Adrenal gland (tissue), 12 donors: ENCODE results near the gene HOXA10. TPM values are rescaled to one million over a fixed set of nuclear protein-coding genes. Genes with fewer than 3 reads are reported as not detected.

Experiments used
- DNase-seq, 7 donors: peaks; one replicate each; pipeline ENCODE4 v3.0.0-alpha.2; 2019 to 2020
- H3K27ac ChIP-seq, 5 donors: fragments of 200-600 bp; sonication (generic) in 4 of 5; 1 replicate in 3 of 5; 2 replicates in 2 of 5; pipeline versions ENCODE4 v1.5.1 to v1.8.0; 2016 to 2020; ENCODE audit warnings: mild to moderate bottlenecking in 1 of 5
- H3K27me3 ChIP-seq: fragments of 200-600 bp; 2 replicates; pipeline ENCODE4 v1.8.0; 2021
- H3K36me3 ChIP-seq, 2 donors: fragments of 200-600 bp; replicated peaks in 1 of 2; 1 replicate in 1 of 2; 2 replicates in 1 of 2; pipeline versions ENCODE4 v1.5.1 to v1.8.0; 2018 to 2022
- H3K4me1 ChIP-seq, 2 donors: fragments of 200-600 bp; replicated peaks in 1 of 2; 1 replicate in 1 of 2; 2 replicates in 1 of 2; pipeline versions ENCODE4 v1.5.1 to v1.8.0; 2018 to 2021
- H3K4me3 ChIP-seq, 4 donors: fragments of 200-600 bp; sonication (generic) in 3 of 4; one replicate each; pipeline ENCODE4 v1.5.1; 2016 to 2018
- H3K9me3 ChIP-seq, 3 donors: fragments of 200-600 bp; sonication (generic) in 1 of 3; replicated peaks in 1 of 3; 1 replicate in 2 of 3; 2 replicates in 1 of 3; pipeline versions ENCODE4 v1.5.1 to v1.8.0; 2016 to 2021
- CTCF ChIP-seq, 6 experiments: fragments of 450-650 bp in 4 of 6; fragments of 200-600 bp in 2 of 6; sonication (generic) in 1 of 6; IDR thresholded peaks; 1 replicate in 5 of 6; 2 replicates in 1 of 6; pipeline versions ENCODE4 v1.5.1 to v1.8.0; 2016 to 2021; ENCODE audit warnings: antibody characterized with exemption in 6 of 6, mild to moderate bottlenecking in 2 of 6, moderate library complexity in 1 of 6
- POLR2A ChIP-seq, 2 donors: fragments of 450-650 bp; IDR thresholded peaks; one replicate each; pipeline ENCODE4 v1.6.1; 2017; ENCODE audit warnings: antibody characterized with exemption in 2 of 2, mild to moderate bottlenecking in 2 of 2, moderate library complexity in 1 of 2
- WGBS, 4 donors: extraction: QIAGEN DNeasy Blood & Tissue Kit in 2 of 4; methylation state at CpG; one replicate each; pipeline versions ENCODE4 v1.1.5 to v1.1.7; 2013 to 2017; 5-methylcytosine and 5-hydroxymethylcytosine counted together
- intact Hi-C, 2 donors: fragments of 100-400 bp; cut with DNase I; formaldehyde crosslinking; loops; one replicate each; pipeline versions ENCODE4 v1.14.1 to v1.15.0; 2022 to 2023
- microRNA counts, 2 donors: library from miRNA; unstranded; fragments of <30 nt; microRNA quantifications; one replicate each; lab custom pipeline; 2016
- microRNA-seq, 3 donors: library from miRNA; unstranded; fragments of <30 nt; microRNA quantifications; one replicate each; pipeline ENCODE4, GENCODE V29; 2017 to 2020
- polyA plus RNA-seq, 3 donors: library from polyadenylated mRNA; stranded (reverse); fragments of 200-250 nt in 2 of 3; fragments of 350-450 nt in 1 of 3; fragmentation: Illumina TruSeq in 1 of 3; extraction: RNeasy Lipid Tissue Mini Kit (QIAGEN cat#74804) in 1 of 3; gene quantifications; one replicate each; pipeline ENCODE4 v1.2.3, GENCODE V29; 2013 to 2014
- small RNA-seq, 2 donors: library from RNA; depleted of rRNA; stranded (forward); fragments of <200 nt; gene quantifications; one replicate each; pipeline ENCODE3, GENCODE V24; 2016
- total RNA-seq, 9 donors: library from RNA; depleted of rRNA in 4 of 9; stranded (reverse); fragments of >200 nt in 4 of 9; fragments of 120-200 nt in 1 of 9; fragmentation: NEBNext Ultra II Directional in 1 of 9; extraction: Animal tissue kit (Norgen Biotek cat#: 25700) in 1 of 9; gene quantifications; one replicate each; pipeline versions ENCODE4 v1.1.0 to v1.2.4, GENCODE V29; 2013 to 2023
- donor health status: healthy with polysubstance abuse.
- donor health status: Bipolar disorder and iron deficiency.
- donor health status: DM: yes; HTN: yes; CAD: no.
- donor health status: DM: no; HTN: no; CAD: no.
- donor health status: DM: no; HTN: no; CAD: no.
- donor health status: DM: yes; HTN: yes; CAD: no.

The HOXA10 gene
- total and polyA plus RNA-seq, 12 donors, result 0.11 to 14.7 (median 11.3) TPM

DNA sequence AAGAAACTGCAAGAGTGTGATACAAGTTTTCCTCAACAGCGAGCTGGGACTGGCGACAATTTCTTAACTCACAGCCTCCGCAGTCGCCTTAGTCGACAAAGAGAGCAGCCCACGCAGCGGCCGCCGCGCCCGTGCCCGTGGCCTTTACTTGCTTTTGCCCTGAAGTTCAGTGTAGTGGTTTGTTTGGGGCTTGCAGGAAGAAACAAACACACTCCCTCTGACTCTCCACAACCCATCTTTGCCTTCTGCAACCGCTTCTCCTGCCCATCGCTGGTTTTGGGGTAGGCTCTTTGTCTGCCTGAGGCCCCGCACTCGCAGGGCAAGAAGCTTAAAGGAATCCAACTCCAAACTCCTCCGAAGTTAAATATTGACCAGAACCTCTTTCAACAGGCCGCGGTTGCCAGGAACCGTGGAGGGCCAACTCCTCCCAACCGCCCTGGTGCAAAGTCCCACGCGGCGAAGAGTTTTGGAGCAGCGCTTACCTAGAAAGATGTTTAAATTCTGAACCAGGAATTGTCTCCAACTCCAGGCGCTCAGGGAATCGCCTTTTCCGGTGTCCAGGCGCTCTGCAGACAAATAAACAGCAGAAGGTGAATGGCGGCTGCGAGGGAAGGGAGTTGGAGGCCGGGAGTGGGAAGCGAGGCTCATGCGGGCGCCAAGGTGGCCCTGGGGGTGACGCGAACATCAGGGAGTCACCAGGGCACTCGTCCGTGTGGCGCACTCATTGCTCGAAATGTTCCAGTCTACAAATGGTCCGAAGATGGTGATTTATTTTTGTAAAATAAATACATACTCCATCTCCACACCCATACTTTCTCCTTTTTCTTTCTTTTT, 51.8 kb downstream of the HOXA10 start:
- Histone ChIP-seq H3K27ac (peak overlapping the region in 2 of 5 donors; percentile 69 to 90), H3K9me3 (no peaks in the 10 kb centered on the region), H3K4me1 (peaks cover 0 to 21% of the 10 kb centered on the region in 2 donors), H3K4me3 (peak overlapping the region in 1 of 4 donors; percentile 20), H3K27me3 (no peaks in the 10 kb centered on the region), H3K36me3 (no peaks in the 10 kb centered on the region)
- peak in 3 of 7 donors; percentile 15 to 53 (median 38) for DNase-seq
- WGBS, 4 donors, result 67 to 71% (median 70%) methylated on average over 40 to 42 of the region's 42 CpGs
- intact Hi-C loops, result no loop called here
- TF ChIP-seq POLR2A (IDR thresholded peaks at IDR 0.05), result no peak
- no peak for TF ChIP-seq CTCF (IDR thresholded peaks at IDR 0.05)

GRCh38 chr7:27121684-27122076, 52.4 kb downstream of the HOXA10 start:
- no peak for DNase-seq
- 73 to 78% (median 75%) methylated on average over 7 of the region's 7 CpGs for WGBS, 4 donors
- Histone ChIP-seq H3K4me3 (peak overlapping the region in 1 of 4 donors; percentile 20), H3K27ac (peak overlapping the region in 2 of 5 donors; percentile 69 to 90), H3K36me3 (no peaks in the 10 kb centered on the region), H3K27me3 (no peaks in the 10 kb centered on the region), H3K9me3 (no peaks in the 10 kb centered on the region), H3K4me1 (peaks cover 0 to 15% of the 10 kb centered on the region in 2 donors)
- no peak for TF ChIP-seq POLR2A (IDR thresholded peaks at IDR 0.05)
- TF ChIP-seq CTCF (IDR thresholded peaks at IDR 0.05), result no peak
- intact Hi-C loops, result no loop called here

MicroRNA genes within 50 kb of the gene (microRNA counts, 767-probe panel; counts per million panel counts)
- microRNA hsa-miR-196b-5p (lab: Ali Mortazavi, UCI), result 0 counts per million in 2 donors

Small RNA genes within 50 kb of the gene (microRNA-seq; reads per million reads assigned to microRNA genes)
- gene MIR196B, result 316 to 626 (median 352) reads per million in 3 donors

Small RNA genes within 50 kb of the gene (small RNA-seq; reads per million reads assigned to genes)
- 0 reads per million in 2 donors for gene AC004080.5
- 0 reads per million in 2 donors for gene RF02140
- gene RF02141, result 0 reads per million in 2 donors

Other genes with a start within 250 kb of the HOXA10 start
- 1 to 10 TPM in 3 of 9 donors, under 1 TPM in 5, not detected in 1; 0.18 to 4.4 (median 0.90) TPM for gene HOXA1, start 78.3 kb downstream of the HOXA10 start, total RNA-seq
- under 1 TPM; 0.30 to 0.97 (median 0.32) TPM for gene HOXA1, start 78.3 kb downstream of the HOXA10 start, polyA plus RNA-seq
- 1 to 10 TPM in 6 of 9 donors, under 1 TPM in 2, not detected in 1; 0.41 to 5.7 (median 1.2) TPM for gene HOXA2, start 71.6 kb downstream of the HOXA10 start, total RNA-seq
- 1 to 10 TPM; 1.2 to 2.8 (median 2.0) TPM for gene HOXA2, start 71.6 kb downstream of the HOXA10 start, polyA plus RNA-seq
- 10 to 100 TPM in 1 of 9 donors, 1 to 10 TPM in 8; 3.3 to 10.9 (median 5.1) TPM for gene HOXA4, start 43.6 kb downstream of the HOXA10 start, total RNA-seq
- 10 to 100 TPM in 2 of 3 donors, 1 to 10 TPM in 1; 9.3 to 12.6 (median 11.3) TPM for gene HOXA4, start 43.6 kb downstream of the HOXA10 start, polyA plus RNA-seq
- gene HOXA5, start 30.6 kb downstream of the HOXA10 start, total RNA-seq, result 100 to 1,000 TPM in 1 of 9 donors, 10 to 100 TPM in 8; 39.2 to 132 (median 64.3) TPM
- 10 to 100 TPM; 21.8 to 42.0 (median 25.9) TPM for gene HOXA5, start 30.6 kb downstream of the HOXA10 start, polyA plus RNA-seq
- gene HOXA6, start 26.5 kb downstream of the HOXA10 start, total RNA-seq, result 10 to 100 TPM in 7 of 9 donors, 1 to 10 TPM in 2; 6.7 to 27.2 (median 16.1) TPM
- gene HOXA6, start 26.5 kb downstream of the HOXA10 start, polyA plus RNA-seq, result 1 to 10 TPM; 1.3 to 5.6 (median 1.4) TPM
- 10 to 100 TPM in 2 of 9 donors, 1 to 10 TPM in 7; 2.3 to 32.7 (median 4.0) TPM for gene HOXA3, start 21.7 kb downstream of the HOXA10 start, total RNA-seq
- gene HOXA3, start 21.7 kb downstream of the HOXA10 start, polyA plus RNA-seq, result 1 to 10 TPM; 1.0 to 3.7 (median 2.8) TPM
- 10 to 100 TPM in 8 of 9 donors, 1 to 10 TPM in 1; 7.9 to 39.1 (median 23.4) TPM for gene HOXA7, start 17.6 kb downstream of the HOXA10 start, total RNA-seq
- 10 to 100 TPM in 2 of 3 donors, 1 to 10 TPM in 1; 9.7 to 25.3 (median 12.4) TPM for gene HOXA7, start 17.6 kb downstream of the HOXA10 start, polyA plus RNA-seq
- gene HOXA9, start 8.8 kb downstream of the HOXA10 start, total RNA-seq, result 10 to 100 TPM in 6 of 9 donors, 1 to 10 TPM in 3; 2.6 to 20.1 (median 12.4) TPM
- 10 to 100 TPM in 1 of 3 donors, 1 to 10 TPM in 2; 2.7 to 26.7 (median 4.4) TPM for gene HOXA9, start 8.8 kb downstream of the HOXA10 start, polyA plus RNA-seq
- 1 to 10 TPM in 5 of 9 donors, under 1 TPM in 2, not detected in 2; 0.13 to 2.4 (median 1.2) TPM for gene HOXA11, start 10.9 kb upstream of the HOXA10 start, total RNA-seq
- 1 to 10 TPM in 1 of 3 donors, under 1 TPM in 2; 0.20 to 3.0 (median 0.40) TPM for gene HOXA11, start 10.9 kb upstream of the HOXA10 start, polyA plus RNA-seq
- gene HOXA13, start 25.8 kb upstream of the HOXA10 start, total RNA-seq, result 1 to 10 TPM in 1 of 9 donors, under 1 TPM in 7, not detected in 1; 0.19 to 1.4 (median 0.62) TPM
- 1 to 10 TPM in 1 of 3 donors, under 1 TPM in 2; 0.17 to 1.1 (median 0.24) TPM for gene HOXA13, start 25.8 kb upstream of the HOXA10 start, polyA plus RNA-seq
- 1 to 10 TPM in 6 of 9 donors, under 1 TPM in 1, not detected in 2; 0.69 to 8.7 (median 1.3) TPM for gene EVX1, start 68.5 kb upstream of the HOXA10 start, total RNA-seq
- gene EVX1, start 68.5 kb upstream of the HOXA10 start, polyA plus RNA-seq, result under 1 TPM; 0.64 to 0.97 (median 0.88) TPM